GM12878 (cell line): ENCODE measurements around the gene SCARB1. TPM values are rescaled to one million over a fixed set of nuclear protein-coding genes. Genes with fewer than 3 reads are reported as not detected.

Experiments used
- ATAC-seq: fragments of 200-7000 bp; cut with Tn5 transposase; 3 replicates; pipeline ENCODE4 v1.9.1; 2020; ENCODE audit warnings: mild to moderate bottlenecking, moderate library complexity
- BruUV-seq: library from RNA; stranded (reverse); fragments of 400-500 nt; replicated peaks from 2 replicates; lab custom pipeline; 2021; lab: Mats Ljungman, UMichigan
- CTCF ChIA-PET: fragments of 300-600 bp; sonication (Branson Sonifier 250); formaldehyde crosslinking; extraction: SDS; loops from one replicate; lab custom pipeline; 2021; ENCODE audit warnings: inconsistent platforms; lab: Yijun Ruan, JAX
- POLR2A ChIA-PET: fragments of 350-600 bp; formaldehyde crosslinking; extraction: SDS; loops from one replicate; lab custom pipeline; 2021; ENCODE audit warnings: inconsistent platforms; lab: Charles Lee
- RAD21 ChIA-PET: fragments of 300-600 bp; sonication (Branson Sonifier 250); formaldehyde crosslinking; loops from one replicate; lab custom pipeline; 2023; ENCODE audit warnings: antibody characterized with exemption; ENCODE audit not compliant: unreplicated experiment; lab: Charles Lee
- SMC1A ChIA-PET: fragments of 300-600 bp; sonication (Branson Sonifier 250); formaldehyde crosslinking; loops from one replicate; lab custom pipeline; 2023; ENCODE audit not compliant: unreplicated experiment, uncharacterized antibody; lab: Charles Lee
- DNase-seq: peaks from one replicate; pipeline ENCODE4 v3.0.0-alpha.2; 2011; ENCODE audit warnings: low read depth, low spot score
- FAIRE-seq: peaks from 3 replicates; lab custom pipeline; 2011; peaks lifted over from hg19 to GRCh38; lab: Jason Lieb, UNC
- H2AFZ ChIP-seq: 2 replicates; pipeline ENCODE4 v1.6.0; 2011; ENCODE audit warnings: low read depth, low read length, control low read depth; ENCODE audit not compliant: control insufficient read depth
- H3K27ac ChIP-seq: 2 replicates; pipeline ENCODE4 v1.5.1; 2011; ENCODE audit warnings: control low read depth; ENCODE audit not compliant: control insufficient read depth, insufficient read depth
- H3K27me3 ChIP-seq, 2 experiments: replicated peaks in 1 of 2; 2 replicates each; pipeline versions ENCODE4 v1.6.0 to v1.6.1; 2011; ENCODE audit warnings: low read length in 1 of 2; ENCODE audit not compliant: control insufficient read depth in 2 of 2, insufficient read depth in 2 of 2
- H3K36me3 ChIP-seq, 2 experiments: 2 replicates each; pipeline ENCODE4 v1.5.1; 2011; ENCODE audit warnings: low read length in 1 of 2; ENCODE audit not compliant: control insufficient read depth in 2 of 2, insufficient read depth in 2 of 2
- H3K4me1 ChIP-seq: 2 replicates; pipeline ENCODE4 v1.6.1; 2011; ENCODE audit warnings: mild to moderate bottlenecking, low read length, moderate library complexity, mixed read lengths; ENCODE audit not compliant: control insufficient read depth, insufficient read depth
- H3K4me2 ChIP-seq: 2 replicates; pipeline ENCODE4 v1.6.0; 2011; ENCODE audit warnings: control low read depth; ENCODE audit not compliant: control insufficient read depth, insufficient read depth
- H3K4me3 ChIP-seq: fragments of 200-600 bp; sonication (generic); 2 replicates; pipeline ENCODE4 v1.5.1; 2016
- H3K79me2 ChIP-seq: 2 replicates; pipeline ENCODE4 v1.6.0; 2011; ENCODE audit warnings: low read length; ENCODE audit not compliant: control insufficient read depth, insufficient read depth
- H3K9ac ChIP-seq: 2 replicates; pipeline ENCODE4 v1.8.0; 2011; ENCODE audit warnings: low read length, control low read depth, mixed read lengths; ENCODE audit not compliant: control insufficient read depth, insufficient read depth
- H3K9me3 ChIP-seq: replicated peaks from 3 replicates; pipeline ENCODE4 v1.5.1; 2011; ENCODE audit warnings: mild to moderate bottlenecking, low read length; ENCODE audit not compliant: control insufficient read depth, insufficient read depth
- H4K20me1 ChIP-seq: 2 replicates; pipeline ENCODE4 v1.6.0; 2011; ENCODE audit not compliant: control insufficient read depth, insufficient read depth
- FOS ChIP-seq: IDR thresholded peaks from 3 replicates; pipeline ENCODE4 v1.6.1; 2011; ENCODE audit warnings: borderline replicate concordance; ENCODE audit not compliant: insufficient read length; ENCODE audit errors: extremely low read depth
- HDAC2 ChIP-seq: fragments of 200-600 bp; sonication (generic); IDR thresholded peaks from 2 replicates; pipeline ENCODE4 v1.6.1; 2017
- RB1 ChIP-seq: fragments of 450-650 bp; formaldehyde crosslinking; IDR thresholded peaks from 2 replicates; pipeline ENCODE4 v1.6.1; 2017; ENCODE audit warnings: mild to moderate bottlenecking, borderline replicate concordance
- SMAD5 ChIP-seq: IDR thresholded peaks from 2 replicates; pipeline ENCODE4 v1.6.1; 2016; ENCODE audit warnings: antibody characterized with exemption, low read depth
- SP1 ChIP-seq: IDR thresholded peaks from one replicate; pipeline ENCODE4 v1.6.1; 2011; ENCODE audit warnings: low read depth, low read length
- TARDBP ChIP-seq: IDR thresholded peaks from 2 replicates; pipeline ENCODE4 v1.6.1; 2016; ENCODE audit warnings: borderline replicate concordance
- ZNF274 ChIP-seq: IDR thresholded peaks from one replicate; pipeline ENCODE4 v1.8.0; 2011; ENCODE audit not compliant: insufficient read length, insufficient read depth
- WGBS: methylation state at CpG from one replicate; pipeline ENCODE4 v1.1.6; 2016; ENCODE audit warnings: low lambda C conversion rate; ENCODE audit not compliant: insufficient replicate concordance, insufficient coverage; ENCODE audit errors: missing lambda C conversion rate; 5-methylcytosine and 5-hydroxymethylcytosine counted together
- in situ Hi-C: fragments of 300-500 bp; cut with MboI; formaldehyde crosslinking; loops from 9 replicates; pipeline ENCODE4 v1.14.3; 2018; ENCODE audit warnings: mixed read lengths
- intact Hi-C: fragments of 100-400 bp; cut with micrococcal nuclease; formaldehyde crosslinking; loops from one replicate; pipeline ENCODE4 v1.14.2; 2022; ENCODE audit not compliant: unreplicated experiment
- polyA plus RNA-seq, 11 experiments: library from polyadenylated mRNA; depleted of rRNA in 4 of 11; unstranded in 6 of 11; stranded (reverse) in 5 of 11; fragments of >200 nt; fragmentation: Nextera tagmentation in 4 of 11; fragmentation: Illumina TruSeq in 1 of 11; extraction: Ambion mirVana in 4 of 11; extraction: Trizol in 1 of 11; gene quantifications; 1 replicate in 1 of 11; 2 replicates in 10 of 11; pipeline versions ENCODE4 v1.2.1 to v1.2.3, GENCODE V29; 2011 to 2016; ENCODE audit warnings: inconsistent platforms in 2 of 11, missing spikeins in 2 of 11, low read depth in 1 of 11
- total RNA-seq, 4 experiments: library from RNA; depleted of rRNA in 3 of 4; stranded (reverse); fragments of >200 nt in 3 of 4; fragmentation: Illumina TruSeq in 1 of 4; extraction: Trizol in 1 of 4; gene quantifications; 2 replicates each; pipeline versions ENCODE4 v1.2.1 to v1.2.3, GENCODE V29; 2013 to 2021
- TF ChIP-seq, protein P1 (sequence below): IDR thresholded peaks from 2 replicates; pipeline ENCODE4 v1.6.1; 2011; ENCODE audit warnings: low read depth, mild to moderate bottlenecking, low read length, moderate library complexity, borderline replicate concordance; ENCODE audit errors: extremely low read depth
- TF ChIP-seq, protein P2 (sequence below): fragments of 450-650 bp; IDR thresholded peaks from 2 replicates; pipeline ENCODE4 v1.6.1; 2018; ENCODE audit warnings: borderline replicate concordance, mild to moderate bottlenecking; ENCODE audit not compliant: partially characterized antibody
- TF ChIP-seq, protein P3 (sequence below): fragments of 450-650 bp; IDR thresholded peaks from 2 replicates; pipeline ENCODE4 v1.6.1; 2014; ENCODE audit warnings: mild to moderate bottlenecking
- TF ChIP-seq, protein P4 (sequence below): fragments of 450-650 bp; formaldehyde crosslinking; IDR thresholded peaks from 2 replicates; pipeline ENCODE4 v1.4.0; 2020; ENCODE audit warnings: mild to moderate bottlenecking, moderate library complexity

SCARB1 gene
- total and polyA plus RNA-seq, 10 of the 15 experiments (the other 5 are each of a cell fraction or from before 2014, with no cell fraction given), result 0.34 to 104 (median 63.1) TPM

DNA sequence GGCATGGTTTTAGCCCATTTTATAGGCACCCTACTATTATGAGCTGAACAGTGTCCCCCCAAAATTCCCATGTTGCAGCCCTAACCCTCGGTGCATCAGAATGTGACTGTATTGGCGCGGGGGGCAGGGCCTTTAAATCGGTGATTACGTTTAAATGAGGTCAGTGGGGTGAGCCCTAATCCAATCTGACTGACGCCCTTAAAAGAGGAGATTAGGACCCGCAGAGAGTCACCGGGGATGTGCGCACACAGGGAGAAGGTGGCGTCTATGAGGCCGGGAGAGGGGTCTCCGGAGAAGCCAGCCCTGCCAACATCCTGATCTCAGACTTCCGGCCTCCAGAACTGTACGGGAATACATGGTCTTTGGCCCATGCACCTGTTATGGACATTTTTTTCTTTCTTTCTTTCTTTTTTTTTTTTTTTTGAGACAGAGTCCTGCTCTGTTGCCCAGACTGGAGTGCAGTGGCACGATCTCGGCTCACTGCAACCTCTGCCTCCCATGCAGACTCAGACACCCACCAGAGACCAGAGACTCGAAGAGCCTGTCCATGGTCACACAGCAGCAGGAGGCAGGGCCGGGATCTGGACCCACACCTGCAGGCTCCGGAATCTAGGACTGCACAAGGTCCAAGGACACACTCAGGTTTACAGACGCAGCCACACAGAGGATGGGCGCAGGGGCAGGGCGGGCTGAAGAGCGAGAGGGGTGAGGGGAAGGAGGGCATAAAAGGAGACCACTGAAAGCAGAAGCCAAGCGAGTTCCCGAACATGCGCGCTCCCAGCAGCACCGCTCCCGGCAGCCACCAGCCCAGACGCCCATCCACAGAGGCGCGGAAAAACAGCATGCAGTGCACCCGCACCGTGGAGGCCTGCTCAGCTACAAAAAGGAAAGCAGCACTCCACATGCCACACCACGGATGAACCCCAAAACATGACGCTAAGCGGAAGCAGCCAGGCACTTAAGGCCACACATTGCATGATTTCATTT, 19.0 kb downstream of the SCARB1 start (continued):
- TF ChIP-seq, protein P1, sequence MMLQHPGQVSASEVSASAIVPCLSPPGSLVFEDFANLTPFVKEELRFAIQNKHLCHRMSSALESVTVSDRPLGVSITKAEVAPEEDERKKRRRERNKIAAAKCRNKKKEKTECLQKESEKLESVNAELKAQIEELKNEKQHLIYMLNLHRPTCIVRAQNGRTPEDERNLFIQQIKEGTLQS, result no peak
- no peak for TF ChIP-seq ZNF274

DNA sequence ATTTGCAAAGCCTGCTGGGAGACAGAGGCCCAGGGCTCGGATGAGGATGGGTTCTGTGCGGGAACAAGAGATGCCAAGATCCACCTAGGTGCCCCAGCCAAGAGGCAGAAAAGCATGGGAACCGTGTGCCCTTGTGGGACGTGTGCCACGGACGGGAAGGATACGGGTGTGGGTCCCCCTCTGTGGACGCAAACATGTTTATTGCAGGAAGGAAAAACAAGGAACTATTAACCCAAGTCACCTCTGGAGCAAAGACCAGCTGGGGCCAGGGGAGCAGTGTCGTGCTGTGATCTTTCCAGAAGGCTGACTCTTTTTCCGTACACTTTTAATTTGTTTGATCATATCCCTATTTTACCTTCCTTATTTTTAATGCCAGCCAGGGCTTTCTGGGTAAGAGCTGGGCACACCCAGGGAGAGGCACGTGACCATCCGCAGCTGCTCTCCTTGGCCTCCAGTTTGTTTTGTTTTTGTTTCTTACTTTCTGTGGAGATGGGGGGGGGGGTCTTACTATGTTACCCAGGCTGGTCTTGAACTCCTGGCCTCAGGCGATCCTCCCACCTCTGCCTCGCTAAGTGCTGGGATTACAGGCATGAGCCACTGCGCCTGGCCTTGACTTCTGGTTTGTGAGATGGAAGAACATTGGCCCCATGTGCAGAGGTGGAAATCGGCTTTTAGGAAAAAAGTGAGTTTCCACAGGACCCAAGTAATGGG, 20.7 kb downstream of the SCARB1 start:
- FAIRE-seq (no peak), ATAC-seq (no peak), DNase-seq (no peak)
- in situ Hi-C loops (no loop called here), intact Hi-C loops (no loop called here)
- no peak overlapping the region for H3K4me3 ChIP-seq
- ChIA-PET RAD21 (no interaction called here), POLR2A (no interaction called here), CTCF (interaction anchor here (0.7 to 1.8 kb wide), 2 partner anchors 15 to 64 kb away, joined by 3 to 4 read pairs; no protein-coding TSS in a partner anchor), SMC1A (no interaction called here)
- H3K36me3 ChIP-seq, result peaks cover 4% of the 10 kb centered on the region in 2 experiments; a peak in 3 of 4 replicates
- H3K9ac ChIP-seq, result no peak overlapping the region
- H3K9me3 ChIP-seq, result no peaks in the 10 kb centered on the region
- H3K79me2 ChIP-seq, result peaks cover 20% of the 10 kb centered on the region
- H3K4me1 ChIP-seq, result no peaks in the 10 kb centered on the region
- BruUV-seq, result TSS peak; percentile 20
- H2AFZ ChIP-seq, result no peak overlapping the region
- no peaks in the 10 kb centered on the region for H4K20me1 ChIP-seq
- WGBS, result 93% methylated on average over 16 of the region's 16 CpGs
- H3K27ac ChIP-seq, result no peak overlapping the region
- no peak overlapping the region for H3K4me2 ChIP-seq
- H3K27me3 ChIP-seq, result no peaks in the 10 kb centered on the region
- TF ChIP-seq TARDBP (no peak), SP1 (no peak), RB1 (no peak), SMAD5 (no peak), HDAC2 (no peak), FOS (no peak)
- TF ChIP-seq, protein P2, sequence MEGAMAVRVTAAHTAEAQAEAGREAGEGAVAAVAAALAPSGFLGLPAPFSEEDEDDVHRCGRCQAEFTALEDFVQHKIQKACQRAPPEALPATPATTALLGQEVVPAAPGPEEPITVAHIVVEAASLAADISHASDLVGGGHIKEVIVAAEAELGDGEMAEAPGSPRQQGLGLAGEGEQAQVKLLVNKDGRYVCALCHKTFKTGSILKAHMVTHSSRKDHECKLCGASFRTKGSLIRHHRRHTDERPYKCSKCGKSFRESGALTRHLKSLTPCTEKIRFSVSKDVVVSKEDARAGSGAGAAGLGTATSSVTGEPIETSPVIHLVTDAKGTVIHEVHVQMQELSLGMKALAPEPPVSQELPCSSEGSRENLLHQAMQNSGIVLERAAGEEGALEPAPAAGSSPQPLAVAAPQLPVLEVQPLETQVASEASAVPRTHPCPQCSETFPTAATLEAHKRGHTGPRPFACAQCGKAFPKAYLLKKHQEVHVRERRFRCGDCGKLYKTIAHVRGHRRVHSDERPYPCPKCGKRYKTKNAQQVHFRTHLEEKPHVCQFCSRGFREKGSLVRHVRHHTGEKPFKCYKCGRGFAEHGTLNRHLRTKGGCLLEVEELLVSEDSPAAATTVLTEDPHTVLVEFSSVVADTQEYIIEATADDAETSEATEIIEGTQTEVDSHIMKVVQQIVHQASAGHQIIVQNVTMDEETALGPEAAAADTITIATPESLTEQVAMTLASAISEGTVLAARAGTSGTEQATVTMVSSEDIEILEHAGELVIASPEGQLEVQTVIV, result no peak
- TF ChIP-seq, protein P3, sequence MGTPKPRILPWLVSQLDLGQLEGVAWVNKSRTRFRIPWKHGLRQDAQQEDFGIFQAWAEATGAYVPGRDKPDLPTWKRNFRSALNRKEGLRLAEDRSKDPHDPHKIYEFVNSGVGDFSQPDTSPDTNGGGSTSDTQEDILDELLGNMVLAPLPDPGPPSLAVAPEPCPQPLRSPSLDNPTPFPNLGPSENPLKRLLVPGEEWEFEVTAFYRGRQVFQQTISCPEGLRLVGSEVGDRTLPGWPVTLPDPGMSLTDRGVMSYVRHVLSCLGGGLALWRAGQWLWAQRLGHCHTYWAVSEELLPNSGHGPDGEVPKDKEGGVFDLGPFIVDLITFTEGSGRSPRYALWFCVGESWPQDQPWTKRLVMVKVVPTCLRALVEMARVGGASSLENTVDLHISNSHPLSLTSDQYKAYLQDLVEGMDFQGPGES, result no peak
- TF ChIP-seq, protein P4, sequence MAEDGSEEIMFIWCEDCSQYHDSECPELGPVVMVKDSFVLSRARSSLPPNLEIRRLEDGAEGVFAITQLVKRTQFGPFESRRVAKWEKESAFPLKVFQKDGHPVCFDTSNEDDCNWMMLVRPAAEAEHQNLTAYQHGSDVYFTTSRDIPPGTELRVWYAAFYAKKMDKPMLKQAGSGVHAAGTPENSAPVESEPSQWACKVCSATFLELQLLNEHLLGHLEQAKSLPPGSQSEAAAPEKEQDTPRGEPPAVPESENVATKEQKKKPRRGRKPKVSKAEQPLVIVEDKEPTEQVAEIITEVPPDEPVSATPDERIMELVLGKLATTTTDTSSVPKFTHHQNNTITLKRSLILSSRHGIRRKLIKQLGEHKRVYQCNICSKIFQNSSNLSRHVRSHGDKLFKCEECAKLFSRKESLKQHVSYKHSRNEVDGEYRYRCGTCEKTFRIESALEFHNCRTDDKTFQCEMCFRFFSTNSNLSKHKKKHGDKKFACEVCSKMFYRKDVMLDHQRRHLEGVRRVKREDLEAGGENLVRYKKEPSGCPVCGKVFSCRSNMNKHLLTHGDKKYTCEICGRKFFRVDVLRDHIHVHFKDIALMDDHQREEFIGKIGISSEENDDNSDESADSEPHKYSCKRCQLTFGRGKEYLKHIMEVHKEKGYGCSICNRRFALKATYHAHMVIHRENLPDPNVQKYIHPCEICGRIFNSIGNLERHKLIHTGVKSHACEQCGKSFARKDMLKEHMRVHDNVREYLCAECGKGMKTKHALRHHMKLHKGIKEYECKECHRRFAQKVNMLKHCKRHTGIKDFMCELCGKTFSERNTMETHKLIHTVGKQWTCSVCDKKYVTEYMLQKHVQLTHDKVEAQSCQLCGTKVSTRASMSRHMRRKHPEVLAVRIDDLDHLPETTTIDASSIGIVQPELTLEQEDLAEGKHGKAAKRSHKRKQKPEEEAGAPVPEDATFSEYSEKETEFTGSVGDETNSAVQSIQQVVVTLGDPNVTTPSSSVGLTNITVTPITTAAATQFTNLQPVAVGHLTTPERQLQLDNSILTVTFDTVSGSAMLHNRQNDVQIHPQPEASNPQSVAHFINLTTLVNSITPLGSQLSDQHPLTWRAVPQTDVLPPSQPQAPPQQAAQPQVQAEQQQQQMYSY (CRISPR knock-in tag), result no peak
